HepG2 (cell line): Measurements from ENCODE around the gene SNX30. TPM values are rescaled to one million over a fixed set of nuclear protein-coding genes. Genes with fewer than 3 reads are reported as not detected.

ENCODE experiments used
- DNMT3B ChIP-seq: conservative IDR thresholded peaks from 2 replicates; pipeline ENCODE4 v1.6.1; 2016; ENCODE audit warnings: missing biosample characterization, control low read depth
- ETV6 ChIP-seq: sonication (generic); formaldehyde crosslinking; conservative IDR thresholded peaks from 2 replicates; pipeline ENCODE4 v1.4.0; 2020; ENCODE audit warnings: missing genetic modification reagents
- HMGXB4 ChIP-seq, 2 experiments: sonication (generic) in 1 of 2; formaldehyde crosslinking in 1 of 2; IDR thresholded peaks; 2 replicates each; pipeline versions ENCODE4 v1.4.0 to v1.6.1; 2018 to 2020; ENCODE audit warnings: missing genetic modification reagents in 2 of 2, borderline replicate concordance in 1 of 2, low read depth in 1 of 2, mild to moderate bottlenecking in 1 of 2, missing biosample characterization in 1 of 2
- KDM4B ChIP-seq: sonication (generic); formaldehyde crosslinking; IDR thresholded peaks from 2 replicates; pipeline ENCODE4 v1.4.0; 2020; ENCODE audit warnings: missing genetic modification reagents
- MAFF ChIP-seq: IDR thresholded peaks from 2 replicates; pipeline ENCODE4 v1.6.1; 2011; ENCODE audit warnings: low read depth, low read length, improper control_type of control experiment
- PHF21A ChIP-seq: sonication (generic); formaldehyde crosslinking; IDR thresholded peaks from 2 replicates; pipeline ENCODE4 v1.5.0; 2020; ENCODE audit warnings: mild to moderate bottlenecking, missing genetic modification reagents
- RBM39 ChIP-seq: fragments of 200-400 bp; formaldehyde crosslinking; IDR thresholded peaks from one replicate; pipeline ENCODE4 v1.6.1; 2018; ENCODE audit warnings: antibody characterized with exemption, mild to moderate bottlenecking, low read depth, low read length; ENCODE audit not compliant: poor library complexity, severe bottlenecking
- REL ChIP-seq: sonication (generic); formaldehyde crosslinking; conservative IDR thresholded peaks from 2 replicates; pipeline ENCODE4 v1.8.0; 2022; ENCODE audit warnings: mild to moderate bottlenecking, missing genetic modification reagents, moderate library complexity
- SIX1 ChIP-seq: sonication (generic); formaldehyde crosslinking; IDR thresholded peaks from 2 replicates; pipeline ENCODE4 v1.4.0; 2020; ENCODE audit warnings: missing genetic modification reagents, borderline replicate concordance
- SNRNP70 ChIP-seq: fragments of 200-400 bp; formaldehyde crosslinking; IDR thresholded peaks from 2 replicates; pipeline ENCODE4 v1.6.1; 2017; ENCODE audit warnings: mild to moderate bottlenecking, low read depth, low read length, moderate library complexity
- ZNF296 ChIP-seq: sonication (generic); formaldehyde crosslinking; conservative IDR thresholded peaks from 2 replicates; pipeline ENCODE4 v1.5.0; 2020; ENCODE audit warnings: mild to moderate bottlenecking, missing genetic modification reagents
- ZNF318 ChIP-seq: sonication (generic); formaldehyde crosslinking; IDR thresholded peaks from 2 replicates; pipeline ENCODE4 v1.4.0; 2020; ENCODE audit warnings: mild to moderate bottlenecking, missing genetic modification reagents
- ZNF549 ChIP-seq: sonication (generic); formaldehyde crosslinking; IDR thresholded peaks from 2 replicates; pipeline ENCODE4 v1.5.0; 2020; ENCODE audit warnings: missing genetic modification reagents
- ZNF629 ChIP-seq: sonication (generic); formaldehyde crosslinking; conservative IDR thresholded peaks from 2 replicates; pipeline ENCODE4 v1.5.0; 2020; ENCODE audit warnings: missing genetic modification reagents
- ZNF670 ChIP-seq: sonication (generic); formaldehyde crosslinking; IDR thresholded peaks from 2 replicates; pipeline ENCODE4 v1.8.0; 2022; ENCODE audit warnings: mild to moderate bottlenecking, missing genetic modification reagents, borderline replicate concordance
- ZNF720 ChIP-seq: sonication (generic); formaldehyde crosslinking; IDR thresholded peaks from 2 replicates; pipeline ENCODE4 v1.4.0; 2020; ENCODE audit warnings: missing genetic modification reagents
- ZNF775 ChIP-seq: sonication (generic); formaldehyde crosslinking; IDR thresholded peaks from 2 replicates; pipeline ENCODE4 v1.4.0; 2020; ENCODE audit warnings: missing genetic modification reagents, mild to moderate bottlenecking, moderate library complexity, borderline replicate concordance
- ZSCAN5A ChIP-seq: sonication (generic); formaldehyde crosslinking; IDR thresholded peaks from 2 replicates; pipeline ENCODE4 v1.8.0; 2022; ENCODE audit warnings: mild to moderate bottlenecking, missing genetic modification reagents, borderline replicate concordance
- polyA plus RNA-seq, 8 experiments: library from polyadenylated mRNA; depleted of rRNA in 3 of 8; stranded (reverse) in 7 of 8; unstranded in 1 of 8; fragments of >200 nt; fragmentation: Illumina TruSeq in 4 of 8; extraction: Trizol in 4 of 8; gene quantifications; 2 replicates each; pipeline versions ENCODE4 v1.2.1 to v1.2.3, GENCODE V29; 2011 to 2016; ENCODE audit warnings: low read depth in 4 of 8, missing spikeins in 1 of 8, mixed read lengths in 1 of 8; ENCODE audit not compliant: insufficient read depth in 1 of 8
- total RNA-seq, 5 experiments: library from RNA; depleted of rRNA; stranded (reverse); fragments of >200 nt; fragmentation: Illumina TruSeq; extraction: Trizol; gene quantifications; 2 replicates each; pipeline ENCODE4 v1.2.3, GENCODE V29; 2016; ENCODE audit warnings: low read depth in 1 of 5

The SNX30 gene
- total and polyA plus RNA-seq, 2 of the 13 experiments (the other 11 are each of a cell fraction or from before 2014, with no cell fraction given): 4.4 to 12.4 TPM

DNA sequence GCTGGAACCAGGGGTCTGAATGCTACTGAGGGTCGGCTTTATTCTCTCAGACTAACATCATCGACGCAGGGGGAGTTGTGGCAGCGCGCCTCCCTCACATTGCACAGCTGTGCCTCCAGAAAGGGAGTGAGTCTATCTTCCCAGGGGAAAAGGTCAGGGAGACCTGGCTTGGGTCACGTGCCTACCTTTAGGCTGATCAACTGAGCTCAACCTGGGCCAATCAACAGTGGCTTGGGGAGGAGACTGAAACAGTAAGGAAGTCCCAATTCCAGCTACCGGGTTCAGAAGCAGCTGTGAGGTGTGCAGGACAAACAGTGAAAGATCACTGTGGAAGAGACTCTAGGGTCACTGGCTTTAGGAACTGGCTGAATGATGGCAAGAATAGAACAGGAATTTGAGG lies 14.3 kb downstream of the SNX30 start (continued):
- TF ChIP-seq ZSCAN5A (CRISPR knock-in tag): no peak; the same call in 1 of the 2 replicates
- TF ChIP-seq ZNF629 (CRISPR knock-in tag): no peak
- no peak for TF ChIP-seq ZNF775 (CRISPR knock-in tag)
- no peak for TF ChIP-seq ZNF296 (CRISPR knock-in tag)
- no peak for TF ChIP-seq SIX1 (CRISPR knock-in tag)
- TF ChIP-seq ZNF670 (CRISPR knock-in tag): no peak
- no peak for TF ChIP-seq SNRNP70
- no peak for TF ChIP-seq ETV6 (CRISPR knock-in tag)
- no peak for TF ChIP-seq RBM39
- no peak for TF ChIP-seq MAFF
- TF ChIP-seq REL: no peak
- no peak for TF ChIP-seq ZNF720
- TF ChIP-seq KDM4B: no peak
- peak in 1 of 2 experiments; percentile 28; a peak in 2 of 4 replicates for TF ChIP-seq HMGXB4 (CRISPR knock-in tag; IDR thresholded peaks at IDR 0.05; ENCODE audit: borderline replicate concordance in 1 of 2, low read depth in 1 of 2)
- TF ChIP-seq DNMT3B (CRISPR knock-in tag): no peak
- no peak for TF ChIP-seq ZNF549
- TF ChIP-seq PHF21A: peak; percentile 66
- no peak for TF ChIP-seq ZNF318
